Measurements from ENCODE around the gene SLC9A9.

DNA sequence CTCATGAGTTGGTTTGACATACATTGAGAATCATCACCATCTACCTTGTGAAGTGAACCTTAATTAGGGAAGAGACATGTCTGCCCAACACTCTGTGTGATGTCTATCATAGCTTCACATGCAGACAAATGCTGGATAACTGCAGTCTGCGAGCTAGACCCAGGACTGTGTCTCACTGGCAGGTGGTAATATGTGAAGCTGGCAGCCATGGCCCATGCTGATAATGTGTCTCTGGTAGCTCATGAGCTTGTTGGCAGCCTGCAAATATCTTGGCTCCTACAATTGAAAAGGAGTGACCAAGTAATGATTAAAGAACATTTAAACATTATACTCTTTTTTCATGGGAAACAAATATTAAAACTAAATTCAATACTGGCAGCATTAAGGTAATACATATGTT is 493.9 kb downstream of the SLC9A9 start:
- TF ChIP-seq, protein P1, sequence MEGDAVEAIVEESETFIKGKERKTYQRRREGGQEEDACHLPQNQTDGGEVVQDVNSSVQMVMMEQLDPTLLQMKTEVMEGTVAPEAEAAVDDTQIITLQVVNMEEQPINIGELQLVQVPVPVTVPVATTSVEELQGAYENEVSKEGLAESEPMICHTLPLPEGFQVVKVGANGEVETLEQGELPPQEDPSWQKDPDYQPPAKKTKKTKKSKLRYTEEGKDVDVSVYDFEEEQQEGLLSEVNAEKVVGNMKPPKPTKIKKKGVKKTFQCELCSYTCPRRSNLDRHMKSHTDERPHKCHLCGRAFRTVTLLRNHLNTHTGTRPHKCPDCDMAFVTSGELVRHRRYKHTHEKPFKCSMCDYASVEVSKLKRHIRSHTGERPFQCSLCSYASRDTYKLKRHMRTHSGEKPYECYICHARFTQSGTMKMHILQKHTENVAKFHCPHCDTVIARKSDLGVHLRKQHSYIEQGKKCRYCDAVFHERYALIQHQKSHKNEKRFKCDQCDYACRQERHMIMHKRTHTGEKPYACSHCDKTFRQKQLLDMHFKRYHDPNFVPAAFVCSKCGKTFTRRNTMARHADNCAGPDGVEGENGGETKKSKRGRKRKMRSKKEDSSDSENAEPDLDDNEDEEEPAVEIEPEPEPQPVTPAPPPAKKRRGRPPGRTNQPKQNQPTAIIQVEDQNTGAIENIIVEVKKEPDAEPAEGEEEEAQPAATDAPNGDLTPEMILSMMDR (IDR thresholded peaks at IDR 0.05; ENCODE audit: borderline replicate concordance, extremely low read depth, low read length, poor library complexity, severe bottlenecking), result no peak
- TF ChIP-seq EZH2 (IDR thresholded peaks at IDR 0.05; ENCODE audit: borderline replicate concordance, low read depth, low read length, severe bottlenecking), result no peak

All from DND-41 (cell line).